Astrocyte (in vitro differentiated cells and primary cell): ENCODE measurements around the gene STIM1.

ENCODE experiments used
- CTCF ChIP-seq: IDR thresholded peaks from 2 replicates; pipeline ENCODE4 v1.5.1; 2011; ENCODE audit warnings: low read depth, mild to moderate bottlenecking, inconsistent platforms, low read length, moderate library complexity; ENCODE audit not compliant: insufficient read depth
- EZH2 ChIP-seq: IDR thresholded peaks from 2 replicates; pipeline ENCODE4 v1.6.1; 2012; ENCODE audit warnings: mild to moderate bottlenecking, low read length, inconsistent platforms; ENCODE audit not compliant: insufficient read depth

- TF ChIP-seq CTCF, result no peak
- TF ChIP-seq EZH2, result no peak
Observed at GRCh38 chr11:3830730-3831129, 24.7 kb upstream of the STIM1 start.
